K562 (cell line): Measurements from ENCODE around the gene MMP17. TPM values are rescaled to one million over a fixed set of nuclear protein-coding genes. Genes with fewer than 3 reads are reported as not detected.

Experiments
- ATAC-seq: fragments of 200-7000 bp; cut with Tn5 transposase; 3 replicates; pipeline ENCODE4 v1.9.1; 2020; ENCODE audit warnings: moderate library complexity
- BruUV-seq: library from RNA; stranded (reverse); fragments of 400-500 nt; replicated peaks from 2 replicates; lab custom pipeline; 2021; lab: Mats Ljungman, UMichigan
- CTCF ChIA-PET: fragments of 300-600 bp; formaldehyde crosslinking; extraction: SDS; loops from one replicate; lab custom pipeline; 2021; ENCODE audit warnings: low intra/inter-chr PET ratio; lab: Yijun Ruan, JAX
- POLR2A ChIA-PET: fragments of 300-600, 350-650 bp; sonication (Branson Sonifier 250); formaldehyde crosslinking; extraction: SDS; loops from one replicate; lab custom pipeline; 2021; ENCODE audit warnings: antibody characterized with exemption, inconsistent platforms; lab: Yijun Ruan, JAX
- DNase-seq, 4 experiments: peaks; one replicate each; pipeline versions ENCODE4 v3.0.0 to v3.0.0-alpha.2; 2011 to 2018; ENCODE audit warnings: low spot score in 3 of 4, mixed read lengths in 3 of 4; ENCODE audit errors: extremely low read depth in 1 of 4
- FAIRE-seq: peaks from 2 replicates; lab custom pipeline; 2011; peaks lifted over from hg19 to GRCh38; lab: Jason Lieb, UNC
- H2AFZ ChIP-seq: 2 replicates; pipeline ENCODE4 v1.6.0; 2011; ENCODE audit warnings: low read depth, low read length, control low read depth, inconsistent platforms
- H3K27ac ChIP-seq: fragments of 200-600 bp; 3 replicates; pipeline ENCODE4 v1.8.0; 2011; ENCODE audit warnings: low read depth, mild to moderate bottlenecking, control low read depth, inconsistent platforms, low read length, moderate library complexity, mixed read lengths; ENCODE audit errors: extremely low read depth
- H3K27me3 ChIP-seq, 2 experiments: fragments of 300-600 bp in 1 of 2; 2 replicates in 1 of 2; 3 replicates in 1 of 2; pipeline versions ENCODE4 v1.6.0 to v1.8.0; 2011; ENCODE audit warnings: inconsistent platforms in 2 of 2, low read length in 2 of 2, mild to moderate bottlenecking in 1 of 2, mixed read lengths in 1 of 2, moderate library complexity in 1 of 2; ENCODE audit not compliant: control insufficient read depth in 2 of 2, insufficient read depth in 2 of 2
- H3K36me3 ChIP-seq: fragments of 300-600 bp; 3 replicates; pipeline ENCODE4 v1.8.0; 2011; ENCODE audit warnings: mild to moderate bottlenecking, low read length, inconsistent platforms; ENCODE audit not compliant: control insufficient read depth, insufficient read depth
- H3K4me1 ChIP-seq, 2 experiments: fragments of 200-600 bp in 1 of 2; replicated peaks in 1 of 2; 2 replicates in 1 of 2; 3 replicates in 1 of 2; pipeline versions ENCODE4 v1.5.1 to v1.8.0; 2011; ENCODE audit warnings: inconsistent platforms in 2 of 2, low read length in 2 of 2, mild to moderate bottlenecking in 1 of 2, mixed read lengths in 1 of 2, moderate library complexity in 1 of 2; ENCODE audit not compliant: control insufficient read depth in 2 of 2, insufficient read depth in 2 of 2
- H3K4me2 ChIP-seq: 2 replicates; pipeline ENCODE4 v1.6.1; 2011; ENCODE audit warnings: low read length, control low read depth, inconsistent platforms, mixed read lengths; ENCODE audit not compliant: insufficient read depth
- H3K4me3 ChIP-seq: fragments of 200-600 bp; sonication (generic), shearing (Covaris generic); 2 replicates; pipeline ENCODE4 v1.5.1; 2016; ENCODE audit warnings: control low read depth, inconsistent platforms
- H3K79me2 ChIP-seq: fragments of 200-600 bp; 3 replicates; pipeline ENCODE4 v1.8.0; 2011; ENCODE audit warnings: low read length, inconsistent platforms; ENCODE audit not compliant: control insufficient read depth, insufficient read depth
- H3K9ac ChIP-seq, 2 experiments: 2 replicates each; pipeline versions ENCODE4 v1.6.0 to v1.6.1; 2011; ENCODE audit warnings: low read depth in 2 of 2, low read length in 2 of 2, control low read depth in 1 of 2, inconsistent platforms in 1 of 2, mild to moderate bottlenecking in 1 of 2, mixed read lengths in 1 of 2; ENCODE audit not compliant: insufficient read depth in 1 of 2
- H3K9me1 ChIP-seq: one replicate; pipeline ENCODE4 v1.6.0; 2011; ENCODE audit warnings: inconsistent platforms, mild to moderate bottlenecking, low read length, moderate library complexity; ENCODE audit not compliant: control insufficient read depth, insufficient read depth
- H3K9me3 ChIP-seq: replicated peaks from 2 replicates; pipeline ENCODE4 v1.5.1; 2011; ENCODE audit warnings: low read depth, low read length, inconsistent platforms; ENCODE audit not compliant: control insufficient read depth, insufficient read depth
- H4K20me1 ChIP-seq: replicated peaks from 2 replicates; pipeline ENCODE4 v1.6.1; 2011; ENCODE audit warnings: low read length, inconsistent platforms, mixed read lengths; ENCODE audit not compliant: control insufficient read depth, insufficient read depth
- BCLAF1 ChIP-seq, 2 experiments: fragments of 450-650 bp in 1 of 2; IDR thresholded peaks; 2 replicates each; pipeline ENCODE4 v1.6.1; 2011 to 2017; ENCODE audit warnings: low read depth in 2 of 2, antibody characterized with exemption in 1 of 2, borderline replicate concordance in 1 of 2, low read length in 1 of 2, mild to moderate bottlenecking in 1 of 2, mixed read lengths in 1 of 2; ENCODE audit not compliant: control insufficient read depth in 1 of 2
- CAMTA2 ChIP-seq: fragments of 250-450 bp; sonication (Bioruptor Pico); conservative IDR thresholded peaks from 2 replicates; pipeline ENCODE4 v1.5.1; 2022
- CEBPZ ChIP-seq: fragments of 150-350 bp; IDR thresholded peaks from 2 replicates; pipeline ENCODE4 v1.6.1; 2014; ENCODE audit warnings: low read depth, mild to moderate bottlenecking, low read length, borderline replicate concordance
- DACH1 ChIP-seq: fragments of 450-650 bp; IDR thresholded peaks from 2 replicates; pipeline ENCODE4 v1.6.1; 2018; ENCODE audit not compliant: partially characterized antibody
- ELK1 ChIP-seq: sonication (generic); formaldehyde crosslinking; IDR thresholded peaks from 2 replicates; pipeline ENCODE4 v1.8.1; 2022; ENCODE audit warnings: missing genetic modification reagents
- EP300 ChIP-seq: IDR thresholded peaks from 2 replicates; pipeline ENCODE4 v1.6.1; 2012; ENCODE audit warnings: low read length, improper control_type of control experiment
- GABPA ChIP-seq: fragments of 200-800 bp; sonication (Bioruptor generic); conservative IDR thresholded peaks from 2 replicates; pipeline ENCODE4 v1.6.1; 2016; ENCODE audit warnings: low read depth, missing genetic modification characterization, missing compliant biosample characterization
- HNRNPUL1 ChIP-seq: fragments of 200-400 bp; formaldehyde crosslinking; IDR thresholded peaks from 2 replicates; pipeline ENCODE4 v1.6.1; 2017; ENCODE audit warnings: low read length
- MAFF ChIP-seq: IDR thresholded peaks from 2 replicates; pipeline ENCODE4 v1.6.1; 2012; ENCODE audit warnings: low read length, improper control_type of control experiment
- MCM5 ChIP-seq: fragments of 450-650 bp; IDR thresholded peaks from 2 replicates; pipeline ENCODE4 v1.6.1; 2016; ENCODE audit warnings: low read depth
- RBM34 ChIP-seq: fragments of 200-400 bp; formaldehyde crosslinking; IDR thresholded peaks from 2 replicates; pipeline ENCODE4 v1.6.1; 2018; ENCODE audit warnings: low read length, borderline replicate concordance; ENCODE audit not compliant: insufficient read depth
- SMARCC2 ChIP-seq: fragments of 450-650 bp; IDR thresholded peaks from 2 replicates; pipeline ENCODE4 v1.6.1; 2017; ENCODE audit warnings: antibody characterized with exemption, moderate library complexity, mild to moderate bottlenecking, low read depth
- TAF9B ChIP-seq: fragments of 450-650 bp; IDR thresholded peaks from 2 replicates; pipeline ENCODE4 v1.6.1; 2018; ENCODE audit warnings: mild to moderate bottlenecking; ENCODE audit not compliant: partially characterized antibody
- WHSC1 ChIP-seq: IDR thresholded peaks from one replicate; pipeline ENCODE4 v1.6.1; 2012; ENCODE audit warnings: low read length, control low read depth, inconsistent platforms
- ZNF511 ChIP-seq: sonication (generic); formaldehyde crosslinking; IDR thresholded peaks from 2 replicates; pipeline ENCODE4 v1.8.0; 2022; ENCODE audit warnings: mild to moderate bottlenecking, missing genetic modification reagents
- ZNF75A ChIP-seq: fragments of 450-650 bp; formaldehyde crosslinking; IDR thresholded peaks from 2 replicates; pipeline ENCODE4 v1.4.0; 2020; ENCODE audit warnings: mild to moderate bottlenecking
- WGBS: fragments of 100-300 bp; shearing (Covaris generic); methylation state at CpG from one replicate; pipeline ENCODE4 v1.1.6; 2016; ENCODE audit warnings: low coverage, mixed read lengths; ENCODE audit not compliant: insufficient coverage; ENCODE audit errors: missing lambda C conversion rate; 5-methylcytosine and 5-hydroxymethylcytosine counted together
- in situ Hi-C: fragments of 300-500 bp; cut with MboI; formaldehyde crosslinking; loops from 4 replicates; pipeline ENCODE4 v1.15.0; 2018; ENCODE audit warnings: inconsistent platforms, mixed read lengths
- intact Hi-C: fragments of 100-400 bp; cut with micrococcal nuclease; formaldehyde crosslinking; loops from 2 replicates; pipeline ENCODE4 v1.14.2; 2022
- polyA plus RNA-seq, 8 experiments: library from polyadenylated mRNA; depleted of rRNA in 4 of 8; stranded (reverse) in 5 of 8; unstranded in 3 of 8; fragments of >200 nt; fragmentation: Nextera tagmentation in 2 of 8; fragmentation: Illumina TruSeq in 1 of 8; extraction: Ambion mirVana in 2 of 8; extraction: Trizol in 1 of 8; gene quantifications; 2 replicates each; pipeline versions ENCODE4 v1.2.1 to v1.2.3, GENCODE V29; 2011 to 2014; ENCODE audit warnings: inconsistent platforms in 1 of 8, missing spikeins in 1 of 8
- total RNA-seq, 7 experiments: library from RNA; depleted of rRNA in 6 of 7; stranded (reverse); fragments of >200 nt in 6 of 7; fragmentation: Illumina TruSeq in 2 of 7; extraction: Trizol in 2 of 7; gene quantifications; 2 replicates each; pipeline versions ENCODE4 v1.2.1 to v1.2.3, GENCODE V29; 2011 to 2021; ENCODE audit warnings: low replicate concordance in 1 of 7

Gene MMP17
- total and polyA plus RNA-seq, 9 of the 15 experiments (the other 6 are each of a cell fraction or from before 2014, with no cell fraction given): 1.1 to 21.2 (median 17.1) TPM; not detected in 2

- Histone ChIP-seq H2AFZ (no peak overlapping the region), H3K79me2 (no peaks in the 10 kb centered on the region), H4K20me1 (0 out of 2 replicates have a peak, but pooled peaks cover 4% of the 10 kb centered on the region), H3K4me3 (no peak overlapping the region), H3K9ac (no peak overlapping the region), H3K27ac (no peak overlapping the region), H3K4me2 (no peak overlapping the region), H3K27me3 (no peaks in the 10 kb centered on the region), H3K9me3 (no peaks in the 10 kb centered on the region), H3K9me1 (peaks cover 4% of the 10 kb centered on the region), H3K4me1 (no peaks in the 10 kb centered on the region), H3K36me3 (peaks cover 84% of the 10 kb centered on the region)
- WGBS: 94% methylated on average over 6 of the region's 7 CpGs
- POLR2A ChIA-PET: interaction anchor here (1.9 kb wide), 1 partner anchor 12 kb away, joined by 4 read pairs; no protein-coding TSS in a partner anchor
- ATAC-seq: no peak
- no peak for FAIRE-seq
- no peak for DNase-seq
- CTCF ChIA-PET: no interaction called here
- intact Hi-C loops (no loop called here), in situ Hi-C loops (no loop called here)
- no TSS peak for BruUV-seq
- no peak for TF ChIP-seq MCM5
- no peak for TF ChIP-seq CAMTA2 (CRISPR knock-in tag)
- TF ChIP-seq WHSC1: no peak
- TF ChIP-seq GABPA: no peak
- TF ChIP-seq HNRNPUL1: no peak
- TF ChIP-seq ZNF511 (CRISPR knock-in tag): no peak
- no peak for TF ChIP-seq DACH1
- no peak for TF ChIP-seq TAF9B
- no peak for TF ChIP-seq ZNF75A (CRISPR knock-in tag)
- TF ChIP-seq RBM34: no peak
- TF ChIP-seq MAFF: no peak
- TF ChIP-seq EP300: no peak
- no peak for TF ChIP-seq SMARCC2
- no peak for TF ChIP-seq BCLAF1 (IDR thresholded peaks at IDR 0.05; ENCODE audit: borderline replicate concordance in 1 of 2, control insufficient read depth in 1 of 2, low read depth in 2 of 2, low read length in 1 of 2)
- no peak for TF ChIP-seq CEBPZ
- TF ChIP-seq ELK1 (CRISPR knock-in tag): no peak
Observed at GRCh38 chr12:131794061-131794460, 34.1 kb upstream of the MMP17 start.
